Endothelial cell of umbilical vein (primary cell): ENCODE results near the gene OVOL3. TPM values are rescaled to one million over a fixed set of nuclear protein-coding genes. Genes with fewer than 3 reads are reported as not detected.

Source experiments
- BruUV-seq: library from RNA; stranded (reverse); fragments of 400-500 nt; replicated peaks from 2 replicates; lab custom pipeline; 2021; lab: Mats Ljungman, UMichigan
- CTCF ChIA-PET: fragments of 300-600, 350-600 bp; sonication (Branson Sonifier 250); formaldehyde crosslinking; loops from one replicate; lab custom pipeline; 2021; ENCODE audit warnings: antibody characterized with exemption, inconsistent platforms; lab: Charles Lee
- POLR2A ChIA-PET: fragments of 300-600, 350-600 bp; sonication (Branson Sonifier 250); formaldehyde crosslinking; loops from one replicate; lab custom pipeline; 2021; ENCODE audit warnings: antibody characterized with exemption, inconsistent platforms; lab: Charles Lee
- DNase-seq: peaks from one replicate; pipeline ENCODE4 v3.0.0-alpha.2; 2011; ENCODE audit warnings: low read depth, low spot score
- FAIRE-seq: peaks from 2 replicates; lab custom pipeline; 2011; peaks lifted over from hg19 to GRCh38; lab: Jason Lieb, UNC
- H2AFZ ChIP-seq: 2 replicates; pipeline ENCODE4 v1.6.0; 2012; ENCODE audit warnings: low read depth, low read length, control low read depth, inconsistent platforms
- H3K27ac ChIP-seq: 2 replicates; pipeline ENCODE4 v1.5.1; 2011; ENCODE audit warnings: low read depth, mild to moderate bottlenecking, control low read depth, low read length, moderate library complexity; ENCODE audit not compliant: insufficient read depth
- H3K27me3 ChIP-seq, 2 experiments: 2 replicates each; pipeline versions ENCODE4 v1.6.0 to v1.6.1; 2011; ENCODE audit warnings: low read length in 2 of 2, mixed read lengths in 1 of 2; ENCODE audit not compliant: control insufficient read depth in 2 of 2, insufficient read depth in 2 of 2
- H3K36me3 ChIP-seq, 2 experiments: 2 replicates in 1 of 2; 3 replicates in 1 of 2; pipeline ENCODE4 v1.5.1; 2011; ENCODE audit warnings: low read length in 2 of 2, mild to moderate bottlenecking in 1 of 2, moderate library complexity in 1 of 2; ENCODE audit not compliant: control insufficient read depth in 2 of 2, insufficient read depth in 2 of 2; ENCODE audit errors: extremely low read depth in 1 of 2
- H3K4me1 ChIP-seq: 3 replicates; pipeline ENCODE4 v1.5.1; 2011; ENCODE audit warnings: mild to moderate bottlenecking, low read length; ENCODE audit not compliant: control insufficient read depth, insufficient read depth; ENCODE audit errors: extremely low read depth
- H3K4me2 ChIP-seq: 2 replicates; pipeline ENCODE4 v1.6.1; 2011; ENCODE audit warnings: low read length, control low read depth, mixed read lengths; ENCODE audit not compliant: insufficient read depth
- H3K4me3 ChIP-seq, 3 experiments: fragments of 200-600 bp in 1 of 3; sonication (generic), shearing (Covaris generic) in 1 of 3; replicated peaks in 1 of 3; 2 replicates each; pipeline ENCODE4 v1.5.1; 2011 to 2016; ENCODE audit warnings: control low read depth in 3 of 3, low read length in 3 of 3, mild to moderate bottlenecking in 2 of 3, inconsistent platforms in 1 of 3, low read depth in 1 of 3, moderate library complexity in 1 of 3; ENCODE audit not compliant: insufficient read depth in 1 of 3
- H3K79me2 ChIP-seq: 2 replicates; pipeline ENCODE4 v1.6.0; 2012; ENCODE audit warnings: low read length, inconsistent platforms; ENCODE audit not compliant: control insufficient read depth, insufficient read depth
- H3K9ac ChIP-seq: replicated peaks from 2 replicates; pipeline ENCODE3; 2011; ENCODE audit warnings: low read length, control low read depth; ENCODE audit not compliant: insufficient read depth; ENCODE audit errors: extremely low read depth
- H3K9me1 ChIP-seq: replicated peaks from 3 replicates; pipeline ENCODE4 v1.6.0; 2011; ENCODE audit warnings: mild to moderate bottlenecking, low read length; ENCODE audit not compliant: control insufficient read depth, insufficient read depth; ENCODE audit errors: extremely low read depth
- H3K9me3 ChIP-seq: replicated peaks from 2 replicates; pipeline ENCODE4 v1.5.1; 2012; ENCODE audit warnings: low read length, inconsistent platforms; ENCODE audit not compliant: control insufficient read depth, insufficient read depth
- H4K20me1 ChIP-seq: replicated peaks from 2 replicates; pipeline ENCODE3; 2011; ENCODE audit warnings: mild to moderate bottlenecking, low read length; ENCODE audit not compliant: control insufficient read depth, insufficient read depth; ENCODE audit errors: extremely low read depth
- CTCF ChIP-seq, 2 donors: IDR thresholded peaks; 1 replicate in 1 of 2; 2 replicates in 1 of 2; pipeline ENCODE4 v1.5.1; 2011; ENCODE audit warnings: low read length in 2 of 2, mild to moderate bottlenecking in 2 of 2, moderate library complexity in 2 of 2, control low read depth in 1 of 2, inconsistent platforms in 1 of 2, low read depth in 1 of 2; ENCODE audit not compliant: insufficient read depth in 1 of 2; ENCODE audit errors: extremely low read depth in 1 of 2
- EZH2 ChIP-seq: IDR thresholded peaks from 2 replicates; pipeline ENCODE4 v1.6.1; 2012; ENCODE audit warnings: borderline replicate concordance, low read depth, mild to moderate bottlenecking, moderate library complexity, low read length, inconsistent platforms; ENCODE audit not compliant: severe bottlenecking
- FOS ChIP-seq: IDR thresholded peaks from 2 replicates; pipeline ENCODE4 v1.6.1; 2011; ENCODE audit warnings: mild to moderate bottlenecking, low read length, moderate library complexity, borderline replicate concordance; ENCODE audit not compliant: insufficient read depth
- GATA2 ChIP-seq: IDR thresholded peaks from 2 replicates; pipeline ENCODE4 v1.7.0; 2011; ENCODE audit warnings: low read depth, mild to moderate bottlenecking, moderate library complexity, mixed read lengths, low read length; ENCODE audit not compliant: insufficient read length, insufficient read depth
- JUN ChIP-seq: IDR thresholded peaks from 2 replicates; pipeline ENCODE4 v1.6.1; 2011; ENCODE audit warnings: borderline replicate concordance, low read depth; ENCODE audit not compliant: insufficient read length, insufficient read depth
- MAX ChIP-seq: IDR thresholded peaks from 2 replicates; pipeline ENCODE4 v1.6.1; 2011; ENCODE audit not compliant: insufficient read depth, insufficient read length
- MYC ChIP-seq: IDR thresholded peaks from one replicate; pipeline ENCODE4 v1.6.1; 2011; ENCODE audit warnings: mild to moderate bottlenecking, low read depth, low read length
- POLR2A ChIP-seq: IDR thresholded peaks from 2 replicates; pipeline ENCODE4 v1.6.1; 2012; ENCODE audit warnings: low read depth, mild to moderate bottlenecking, control low read depth, low read length
- POLR2AphosphoS5 ChIP-seq: IDR thresholded peaks from 2 replicates; pipeline ENCODE4 v1.6.1; 2012; ENCODE audit warnings: low read depth, mild to moderate bottlenecking, control low read depth, low read length, moderate library complexity; ENCODE audit not compliant: insufficient read depth
- dilution Hi-C: fragments of 300-500 bp; cut with MboI; formaldehyde crosslinking; loops from one replicate; pipeline ENCODE4 v1.15.0; 2019; ENCODE audit warnings: low sequenced_read_pairs; ENCODE audit not compliant: extremely low pct_ligation_motif_present
- intact Hi-C: fragments of 100-400 bp; cut with micrococcal nuclease; formaldehyde crosslinking; loops from one replicate; pipeline ENCODE4 v1.10.0; 2022
- polyA plus RNA-seq, 4 experiments: library from polyadenylated mRNA; depleted of rRNA in 3 of 4; stranded (reverse) in 3 of 4; unstranded in 1 of 4; fragments of >200 nt; gene quantifications; 2 replicates each; pipeline versions ENCODE4 v1.2.1 to v1.2.3, GENCODE V29; 2011 to 2012; ENCODE audit warnings: missing spikeins in 1 of 4
- total RNA-seq: library from RNA; stranded (reverse); gene quantifications from 2 replicates; pipeline ENCODE4 v1.2.3, GENCODE V29; 2021

The OVOL3 gene
- total and polyA plus RNA-seq, 2 donors (not counting 3 experiments of a cell fraction or from before 2014, with no cell fraction given) = not detected

GRCh38 chr19:36125557-36125956 lies 14.6 kb downstream of the OVOL3 start:
- H3K9ac ChIP-seq = no peak overlapping the region
- TF ChIP-seq FOS = no peak
- TF ChIP-seq POLR2AphosphoS5 = no peak
- no peak for TF ChIP-seq MYC
- TF ChIP-seq POLR2A = no peak
- TF ChIP-seq MAX = no peak
- no peak for TF ChIP-seq EZH2
- TF ChIP-seq GATA2 = no peak
- no peak for TF ChIP-seq CTCF (IDR thresholded peaks at IDR 0.05; ENCODE audit: extremely low read depth in 1 of 2, insufficient read depth in 1 of 2, low read depth in 1 of 2, low read length in 2 of 2)
- no peak for TF ChIP-seq JUN
- H3K4me1 ChIP-seq = peaks cover 6% of the 10 kb centered on the region
- H3K27me3 ChIP-seq = no peaks in the 10 kb centered on the region
- no peaks in the 10 kb centered on the region for H3K9me1 ChIP-seq
- BruUV-seq = no TSS peak
- CTCF ChIA-PET = interaction anchor here (1.3 to 4.8 kb wide), 2 partner anchors 44 to 65 kb away, joined by 4 to 43 read pairs; no protein-coding TSS in a partner anchor
- H3K4me3 ChIP-seq = no peak overlapping the region
- no peaks in the 10 kb centered on the region for H3K79me2 ChIP-seq
- no peak overlapping the region for H3K27ac ChIP-seq
- no peaks in the 10 kb centered on the region for H4K20me1 ChIP-seq
- POLR2A ChIA-PET = no interaction called here
- no peaks in the 10 kb centered on the region for H3K9me3 ChIP-seq
- H3K4me2 ChIP-seq = no peak overlapping the region
- dilution Hi-C loops (no loop called here), intact Hi-C loops (loop anchor here (5.0 kb wide), 1 partner anchor 647 kb away; the partner anchor contains the start of gene ZNF850)
- DNase-seq (no peak), FAIRE-seq (no peak)
- no peak overlapping the region for H2AFZ ChIP-seq
- H3K36me3 ChIP-seq = peaks cover 6 to 13% of the 10 kb centered on the region in 2 experiments
